ENCODE data around the gene FANCD2. TPM values are rescaled to one million over a fixed set of nuclear protein-coding genes. Genes with fewer than 3 reads are reported as not detected.

FANCD2 gene
- total and polyA plus RNA-seq, 2 experiments from 2014 or later, result 61.5 to 71.6 TPM

DNA sequence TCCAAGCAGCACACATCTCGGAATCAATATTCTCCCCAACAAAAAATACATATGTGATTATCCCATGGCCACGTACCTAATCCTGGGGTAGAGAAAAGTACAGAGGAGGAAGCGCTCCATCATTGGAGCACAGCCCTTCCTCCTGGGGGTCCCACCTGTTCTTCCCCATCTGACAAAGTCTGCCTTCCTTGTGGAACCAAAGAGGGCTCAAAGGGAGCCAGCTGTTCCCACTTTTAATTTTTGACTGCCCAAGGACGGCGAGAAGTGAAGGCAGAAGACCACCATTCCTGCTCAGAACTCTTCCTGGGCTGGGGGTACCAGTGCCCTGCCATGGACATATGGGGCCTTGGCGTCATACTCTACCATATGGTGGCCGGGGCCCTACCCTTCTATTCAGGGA lies 14.1 kb upstream of the FANCD2 start (continued):
- TF ChIP-seq, protein P1, sequence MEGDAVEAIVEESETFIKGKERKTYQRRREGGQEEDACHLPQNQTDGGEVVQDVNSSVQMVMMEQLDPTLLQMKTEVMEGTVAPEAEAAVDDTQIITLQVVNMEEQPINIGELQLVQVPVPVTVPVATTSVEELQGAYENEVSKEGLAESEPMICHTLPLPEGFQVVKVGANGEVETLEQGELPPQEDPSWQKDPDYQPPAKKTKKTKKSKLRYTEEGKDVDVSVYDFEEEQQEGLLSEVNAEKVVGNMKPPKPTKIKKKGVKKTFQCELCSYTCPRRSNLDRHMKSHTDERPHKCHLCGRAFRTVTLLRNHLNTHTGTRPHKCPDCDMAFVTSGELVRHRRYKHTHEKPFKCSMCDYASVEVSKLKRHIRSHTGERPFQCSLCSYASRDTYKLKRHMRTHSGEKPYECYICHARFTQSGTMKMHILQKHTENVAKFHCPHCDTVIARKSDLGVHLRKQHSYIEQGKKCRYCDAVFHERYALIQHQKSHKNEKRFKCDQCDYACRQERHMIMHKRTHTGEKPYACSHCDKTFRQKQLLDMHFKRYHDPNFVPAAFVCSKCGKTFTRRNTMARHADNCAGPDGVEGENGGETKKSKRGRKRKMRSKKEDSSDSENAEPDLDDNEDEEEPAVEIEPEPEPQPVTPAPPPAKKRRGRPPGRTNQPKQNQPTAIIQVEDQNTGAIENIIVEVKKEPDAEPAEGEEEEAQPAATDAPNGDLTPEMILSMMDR (conservative IDR thresholded peaks at IDR 0.05; ENCODE audit: low read depth in 2 of 2), result no peak

DNA sequence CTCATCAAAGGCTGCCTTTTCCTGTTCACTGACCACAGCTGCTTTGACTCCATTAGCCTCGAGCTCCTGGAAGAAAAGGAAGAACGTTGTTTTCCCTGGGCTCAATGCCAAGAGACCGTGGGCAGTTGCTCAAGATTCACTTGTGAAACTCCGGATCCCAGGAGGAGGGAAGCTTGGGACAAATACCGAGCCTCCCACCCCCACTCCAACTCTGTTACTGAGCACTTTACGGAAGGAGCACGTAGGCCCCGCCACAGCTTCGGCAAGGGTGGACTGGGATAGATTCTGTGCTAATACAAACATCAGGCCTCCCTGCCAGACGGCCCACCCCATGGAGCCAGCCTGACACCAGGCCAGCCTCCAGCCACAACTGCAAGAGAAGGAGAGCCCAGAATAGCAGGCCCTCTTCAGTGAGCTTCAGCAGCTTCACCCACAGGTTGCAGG lies 10.8 kb upstream of the FANCD2 start:
- Mint-ChIP-seq H3K27ac (no peak overlapping the region), H3K36me3 (ENCODE audit: low read depth) (no peaks in the 10 kb centered on the region), H3K9me3 (no peaks in the 10 kb centered on the region), H3K4me1 (peaks cover under 1% of the 10 kb centered on the region), H3K27me3 (ENCODE audit: insufficient read depth, low read depth, poor library complexity) (peaks cover 14% of the 10 kb centered on the region), H3K4me3 (no peak overlapping the region)
- DNase-seq (ENCODE audit: low spot score) (no peak), ATAC-seq (no peak)
- Histone ChIP-seq H3K27me3 (ENCODE audit: insufficient read depth) (peaks cover 2% of the 10 kb centered on the region; the same call in 1 of the 2 replicates), H3K4me3 (no peak overlapping the region), H2AFZ (no peak overlapping the region), H3K36me3 (ENCODE audit: insufficient read depth) (no peaks in the 10 kb centered on the region), H3K79me2 (replicated peaks; ENCODE audit: insufficient read depth) (no peaks in the 10 kb centered on the region), H3K4me2 (no peak overlapping the region), H3K4me1 (ENCODE audit: insufficient read depth) (peaks cover under 1% of the 10 kb centered on the region; the same call in 1 of the 2 replicates), H3K27ac (ENCODE audit: low read depth) (no peak overlapping the region), H3F3A (replicated peaks; ENCODE audit: low read depth) (no peaks in the 10 kb centered on the region), H3K9me2 (ENCODE audit: insufficient read depth) (no peaks in the 10 kb centered on the region), H4K20me1 (replicated peaks; ENCODE audit: insufficient read depth) (no peaks in the 10 kb centered on the region)
- no peak for TF ChIP-seq CREB1 (CRISPR knock-in tag; IDR thresholded peaks at IDR 0.05; ENCODE audit: low read depth)
- no peak for TF ChIP-seq NANOG (IDR thresholded peaks at IDR 0.05; ENCODE audit: borderline replicate concordance)
- TF ChIP-seq ZNF114 (CRISPR knock-in tag; IDR thresholded peaks at IDR 0.05), result no peak
- no peak for TF ChIP-seq POLR2AphosphoS5 (IDR thresholded peaks at IDR 0.05; ENCODE audit: low read depth)
- TF ChIP-seq, protein P2, sequence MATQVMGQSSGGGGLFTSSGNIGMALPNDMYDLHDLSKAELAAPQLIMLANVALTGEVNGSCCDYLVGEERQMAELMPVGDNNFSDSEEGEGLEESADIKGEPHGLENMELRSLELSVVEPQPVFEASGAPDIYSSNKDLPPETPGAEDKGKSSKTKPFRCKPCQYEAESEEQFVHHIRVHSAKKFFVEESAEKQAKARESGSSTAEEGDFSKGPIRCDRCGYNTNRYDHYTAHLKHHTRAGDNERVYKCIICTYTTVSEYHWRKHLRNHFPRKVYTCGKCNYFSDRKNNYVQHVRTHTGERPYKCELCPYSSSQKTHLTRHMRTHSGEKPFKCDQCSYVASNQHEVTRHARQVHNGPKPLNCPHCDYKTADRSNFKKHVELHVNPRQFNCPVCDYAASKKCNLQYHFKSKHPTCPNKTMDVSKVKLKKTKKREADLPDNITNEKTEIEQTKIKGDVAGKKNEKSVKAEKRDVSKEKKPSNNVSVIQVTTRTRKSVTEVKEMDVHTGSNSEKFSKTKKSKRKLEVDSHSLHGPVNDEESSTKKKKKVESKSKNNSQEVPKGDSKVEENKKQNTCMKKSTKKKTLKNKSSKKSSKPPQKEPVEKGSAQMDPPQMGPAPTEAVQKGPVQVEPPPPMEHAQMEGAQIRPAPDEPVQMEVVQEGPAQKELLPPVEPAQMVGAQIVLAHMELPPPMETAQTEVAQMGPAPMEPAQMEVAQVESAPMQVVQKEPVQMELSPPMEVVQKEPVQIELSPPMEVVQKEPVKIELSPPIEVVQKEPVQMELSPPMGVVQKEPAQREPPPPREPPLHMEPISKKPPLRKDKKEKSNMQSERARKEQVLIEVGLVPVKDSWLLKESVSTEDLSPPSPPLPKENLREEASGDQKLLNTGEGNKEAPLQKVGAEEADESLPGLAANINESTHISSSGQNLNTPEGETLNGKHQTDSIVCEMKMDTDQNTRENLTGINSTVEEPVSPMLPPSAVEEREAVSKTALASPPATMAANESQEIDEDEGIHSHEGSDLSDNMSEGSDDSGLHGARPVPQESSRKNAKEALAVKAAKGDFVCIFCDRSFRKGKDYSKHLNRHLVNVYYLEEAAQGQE (IDR thresholded peaks at IDR 0.05; ENCODE audit: unreplicated experiment), result no peak
- no peak for TF ChIP-seq STAT1 (IDR thresholded peaks at IDR 0.05; ENCODE audit: unreplicated experiment)
- TF ChIP-seq, protein P3, sequence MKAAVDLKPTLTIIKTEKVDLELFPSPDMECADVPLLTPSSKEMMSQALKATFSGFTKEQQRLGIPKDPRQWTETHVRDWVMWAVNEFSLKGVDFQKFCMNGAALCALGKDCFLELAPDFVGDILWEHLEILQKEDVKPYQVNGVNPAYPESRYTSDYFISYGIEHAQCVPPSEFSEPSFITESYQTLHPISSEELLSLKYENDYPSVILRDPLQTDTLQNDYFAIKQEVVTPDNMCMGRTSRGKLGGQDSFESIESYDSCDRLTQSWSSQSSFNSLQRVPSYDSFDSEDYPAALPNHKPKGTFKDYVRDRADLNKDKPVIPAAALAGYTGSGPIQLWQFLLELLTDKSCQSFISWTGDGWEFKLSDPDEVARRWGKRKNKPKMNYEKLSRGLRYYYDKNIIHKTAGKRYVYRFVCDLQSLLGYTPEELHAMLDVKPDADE (IDR thresholded peaks at IDR 0.05), result no peak
- TF ChIP-seq EZH2 (IDR thresholded peaks at IDR 0.05; ENCODE audit: low read depth, unreplicated experiment), result no peak
- TF ChIP-seq, protein P4, sequence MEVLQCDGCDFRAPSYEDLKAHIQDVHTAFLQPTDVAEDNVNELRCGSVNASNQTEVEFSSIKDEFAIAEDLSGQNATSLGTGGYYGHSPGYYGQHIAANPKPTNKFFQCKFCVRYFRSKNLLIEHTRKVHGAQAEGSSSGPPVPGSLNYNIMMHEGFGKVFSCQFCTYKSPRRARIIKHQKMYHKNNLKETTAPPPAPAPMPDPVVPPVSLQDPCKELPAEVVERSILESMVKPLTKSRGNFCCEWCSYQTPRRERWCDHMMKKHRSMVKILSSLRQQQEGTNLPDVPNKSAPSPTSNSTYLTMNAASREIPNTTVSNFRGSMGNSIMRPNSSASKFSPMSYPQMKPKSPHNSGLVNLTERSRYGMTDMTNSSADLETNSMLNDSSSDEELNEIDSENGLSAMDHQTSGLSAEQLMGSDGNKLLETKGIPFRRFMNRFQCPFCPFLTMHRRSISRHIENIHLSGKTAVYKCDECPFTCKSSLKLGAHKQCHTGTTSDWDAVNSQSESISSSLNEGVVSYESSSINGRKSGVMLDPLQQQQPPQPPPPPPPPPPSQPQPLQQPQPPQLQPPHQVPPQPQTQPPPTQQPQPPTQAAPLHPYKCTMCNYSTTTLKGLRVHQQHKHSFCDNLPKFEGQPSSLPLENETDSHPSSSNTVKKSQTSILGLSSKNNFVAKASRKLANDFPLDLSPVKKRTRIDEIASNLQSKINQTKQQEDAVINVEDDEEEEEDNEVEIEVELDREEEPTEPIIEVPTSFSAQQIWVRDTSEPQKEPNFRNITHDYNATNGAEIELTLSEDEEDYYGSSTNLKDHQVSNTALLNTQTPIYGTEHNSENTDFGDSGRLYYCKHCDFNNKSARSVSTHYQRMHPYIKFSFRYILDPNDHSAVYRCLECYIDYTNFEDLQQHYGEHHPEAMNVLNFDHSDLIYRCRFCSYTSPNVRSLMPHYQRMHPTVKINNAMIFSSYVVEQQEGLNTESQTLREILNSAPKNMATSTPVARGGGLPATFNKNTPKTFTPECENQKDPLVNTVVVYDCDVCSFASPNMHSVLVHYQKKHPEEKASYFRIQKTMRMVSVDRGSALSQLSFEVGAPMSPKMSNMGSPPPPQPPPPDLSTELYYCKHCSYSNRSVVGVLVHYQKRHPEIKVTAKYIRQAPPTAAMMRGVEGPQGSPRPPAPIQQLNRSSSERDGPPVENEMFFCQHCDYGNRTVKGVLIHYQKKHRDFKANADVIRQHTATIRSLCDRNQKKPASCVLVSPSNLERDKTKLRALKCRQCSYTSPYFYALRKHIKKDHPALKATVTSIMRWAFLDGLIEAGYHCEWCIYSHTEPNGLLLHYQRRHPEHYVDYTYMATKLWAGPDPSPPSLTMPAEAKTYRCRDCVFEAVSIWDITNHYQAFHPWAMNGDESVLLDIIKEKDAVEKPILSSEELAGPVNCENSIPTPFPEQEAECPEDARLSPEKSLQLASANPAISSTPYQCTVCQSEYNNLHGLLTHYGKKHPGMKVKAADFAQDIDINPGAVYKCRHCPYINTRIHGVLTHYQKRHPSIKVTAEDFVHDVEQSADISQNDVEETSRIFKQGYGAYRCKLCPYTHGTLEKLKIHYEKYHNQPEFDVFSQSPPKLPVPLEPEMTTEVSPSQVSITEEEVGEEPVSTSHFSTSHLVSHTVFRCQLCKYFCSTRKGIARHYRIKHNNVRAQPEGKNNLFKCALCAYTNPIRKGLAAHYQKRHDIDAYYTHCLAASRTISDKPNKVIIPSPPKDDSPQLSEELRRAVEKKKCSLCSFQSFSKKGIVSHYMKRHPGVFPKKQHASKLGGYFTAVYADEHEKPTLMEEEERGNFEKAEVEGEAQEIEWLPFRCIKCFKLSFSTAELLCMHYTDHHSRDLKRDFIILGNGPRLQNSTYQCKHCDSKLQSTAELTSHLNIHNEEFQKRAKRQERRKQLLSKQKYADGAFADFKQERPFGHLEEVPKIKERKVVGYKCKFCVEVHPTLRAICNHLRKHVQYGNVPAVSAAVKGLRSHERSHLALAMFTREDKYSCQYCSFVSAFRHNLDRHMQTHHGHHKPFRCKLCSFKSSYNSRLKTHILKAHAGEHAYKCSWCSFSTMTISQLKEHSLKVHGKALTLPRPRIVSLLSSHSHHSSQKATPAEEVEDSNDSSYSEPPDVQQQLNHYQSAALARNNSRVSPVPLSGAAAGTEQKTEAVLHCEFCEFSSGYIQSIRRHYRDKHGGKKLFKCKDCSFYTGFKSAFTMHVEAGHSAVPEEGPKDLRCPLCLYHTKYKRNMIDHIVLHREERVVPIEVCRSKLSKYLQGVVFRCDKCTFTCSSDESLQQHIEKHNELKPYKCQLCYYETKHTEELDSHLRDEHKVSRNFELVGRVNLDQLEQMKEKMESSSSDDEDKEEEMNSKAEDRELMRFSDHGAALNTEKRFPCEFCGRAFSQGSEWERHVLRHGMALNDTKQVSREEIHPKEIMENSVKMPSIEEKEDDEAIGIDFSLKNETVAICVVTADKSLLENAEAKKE (CRISPR knock-in tag; IDR thresholded peaks at IDR 0.05), result no peak
- TF ChIP-seq, protein P1 (conservative IDR thresholded peaks at IDR 0.05; ENCODE audit: low read depth in 2 of 2), result no peak
